Gastroesophageal sphincter (tissue), 3 donors: ENCODE measurements around the gene IFI44L.

ENCODE experiments used
- CTCF ChIP-seq, 4 experiments: fragments of 200-600 bp in 2 of 4; fragments of 450-650 bp in 2 of 4; sonication (generic) in 1 of 4; IDR thresholded peaks; one replicate each; pipeline ENCODE4 v1.5.1; 2017 to 2019; ENCODE audit warnings: antibody characterized with exemption in 4 of 4, mild to moderate bottlenecking in 2 of 4, moderate library complexity in 2 of 4
- POLR2A ChIP-seq, 2 donors: fragments of 450-650 bp; IDR thresholded peaks; one replicate each; pipeline ENCODE4 v1.6.1; 2017; ENCODE audit warnings: antibody characterized with exemption in 2 of 2, mild to moderate bottlenecking in 2 of 2, moderate library complexity in 1 of 2
- POLR2AphosphoS5 ChIP-seq: sonication (generic); formaldehyde crosslinking; IDR thresholded peaks from one replicate; pipeline ENCODE4 v1.6.1; 2017; ENCODE audit warnings: antibody characterized with exemption

GRCh38 chr1:78627321-78627720 lies 7.1 kb downstream of the IFI44L start:
- TF ChIP-seq POLR2AphosphoS5 (no peak), POLR2A (IDR thresholded peaks at IDR 0.05) (no peak), CTCF (IDR thresholded peaks at IDR 0.05) (no peak)
